Measurements from ENCODE around the gene LYL1.

Gene LYL1

GRCh38 chr19:13071444-13072187 is 31.0 kb downstream of the LYL1 start:
- DNase-seq: peak; percentile 43

- no peak for DNase-seq
Observed at GRCh38 chr19:13070425-13071140, 32.1 kb downstream of the LYL1 start.

- DNase-seq: no peak
Observed at GRCh38 chr19:13069415-13070359, 33.0 kb downstream of the LYL1 start.

DNA sequence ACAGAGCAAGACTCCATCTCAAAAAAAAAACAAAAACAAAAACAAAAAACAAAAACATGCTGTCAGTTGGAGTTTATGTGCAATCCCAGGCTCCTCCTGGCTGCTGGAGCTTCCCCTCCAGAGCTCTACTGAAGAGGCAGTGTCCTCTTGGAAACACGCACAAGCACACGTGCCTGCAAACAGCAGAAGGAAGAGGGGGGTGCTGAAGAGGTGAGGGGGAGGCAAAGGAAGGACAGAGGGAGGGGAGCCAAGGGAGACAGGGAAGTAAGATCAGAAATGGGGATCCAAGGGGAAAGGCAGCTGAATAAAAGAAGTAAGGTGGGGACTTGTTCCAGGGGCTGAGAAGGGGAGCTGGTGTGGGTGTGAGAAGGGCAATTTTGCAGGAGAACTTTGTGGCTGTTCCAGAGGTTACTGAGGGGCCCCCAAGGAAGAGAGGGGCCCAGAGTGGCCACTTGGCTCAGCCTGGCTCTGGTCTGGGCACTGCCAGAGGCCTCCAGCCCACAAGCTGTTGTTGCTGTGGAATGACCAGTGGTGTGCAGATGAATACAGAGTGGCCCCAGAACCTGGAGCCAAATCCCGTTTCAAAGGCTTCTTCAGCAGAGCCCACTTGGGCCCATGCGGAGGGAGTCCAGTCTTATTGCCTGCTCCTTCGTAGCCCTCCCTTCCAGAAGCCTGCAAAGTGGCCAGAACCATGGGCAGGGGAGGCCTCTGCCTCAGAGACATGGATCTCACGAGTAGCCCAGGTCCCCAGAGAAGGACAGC is 34.4 kb downstream of the LYL1 start:
- no peak for DNase-seq

- DNase-seq: no peak
Observed at GRCh38 chr19:13066933-13067807, 35.5 kb downstream of the LYL1 start.

DNA sequence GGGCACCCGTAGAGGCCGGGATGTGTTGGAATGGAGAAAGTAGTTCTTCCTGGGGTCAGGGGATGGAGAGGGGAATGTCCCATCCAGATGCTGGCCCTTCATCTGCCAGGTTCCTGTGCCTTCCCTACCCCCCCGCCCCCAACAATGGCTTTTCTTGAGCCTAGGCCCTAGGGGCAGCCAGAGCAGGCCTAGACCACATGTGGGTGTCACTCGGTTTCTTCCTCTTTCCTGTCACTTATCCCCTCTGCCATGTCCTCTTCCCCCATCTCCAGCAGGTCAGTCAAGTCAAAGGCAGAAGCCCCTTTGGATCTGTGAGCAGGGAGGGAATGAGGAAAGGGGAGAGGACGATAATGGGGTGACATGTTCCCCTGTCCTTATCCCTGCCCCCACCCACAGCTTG is 36.4 kb downstream of the LYL1 start:
- DNase-seq: no peak

- DNase-seq: no peak
Observed at GRCh38 chr19:13064092-13064489, 38.6 kb downstream of the LYL1 start.

DNA sequence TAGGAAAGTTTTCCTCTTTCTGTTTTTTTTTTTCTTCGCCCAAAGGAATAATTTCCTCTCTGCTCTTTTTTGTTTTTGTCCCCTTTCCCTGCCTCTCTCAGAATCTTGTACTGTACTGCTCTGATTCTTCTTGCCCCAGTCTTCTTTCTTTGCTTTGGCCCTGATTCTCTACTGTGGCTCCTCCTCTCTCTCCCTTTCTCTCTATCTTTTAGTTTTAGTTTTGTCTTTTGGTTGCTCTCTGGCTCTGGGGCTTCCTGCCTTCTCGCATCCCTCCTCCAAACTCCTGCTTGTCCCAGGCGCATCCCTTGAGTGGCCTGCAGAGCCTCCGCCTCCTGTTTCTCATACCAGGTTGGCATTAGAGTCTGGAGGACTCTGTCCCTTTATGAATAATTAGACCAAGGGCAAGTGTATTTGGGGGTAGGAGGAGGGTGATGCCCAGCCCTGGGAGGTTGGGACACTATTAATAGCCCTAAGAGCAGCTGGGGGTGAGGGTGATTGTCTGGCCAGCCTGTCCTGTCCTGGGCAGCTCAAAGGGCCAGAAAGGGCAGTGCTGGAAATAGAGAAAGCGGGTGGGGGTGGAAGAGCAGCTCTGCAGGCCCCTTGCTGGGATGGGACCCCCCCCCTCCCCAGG is 39.1 kb downstream of the LYL1 start:
- DNase-seq: no peak

DNA sequence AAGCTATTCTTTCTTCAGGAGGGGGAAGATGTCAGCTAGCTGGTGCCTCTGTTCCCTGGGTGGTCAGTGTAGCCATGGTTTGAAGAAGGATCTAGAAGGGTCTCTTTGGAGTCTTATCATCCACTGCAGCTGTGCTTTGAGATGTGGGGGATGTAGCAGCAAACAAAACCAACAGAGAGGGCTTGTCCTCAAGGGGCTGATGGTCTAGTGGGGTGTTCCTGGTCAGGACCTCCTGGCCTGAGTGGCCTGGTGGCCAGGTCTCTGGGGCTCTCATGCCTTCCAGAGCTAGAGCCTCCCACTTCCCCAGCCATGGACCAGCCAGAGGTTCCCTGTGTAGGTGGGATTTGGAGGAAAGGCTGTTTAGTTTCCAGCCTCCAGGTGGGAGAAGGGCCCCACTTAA is 40.3 kb downstream of the LYL1 start:
- no peak for DNase-seq

DNA sequence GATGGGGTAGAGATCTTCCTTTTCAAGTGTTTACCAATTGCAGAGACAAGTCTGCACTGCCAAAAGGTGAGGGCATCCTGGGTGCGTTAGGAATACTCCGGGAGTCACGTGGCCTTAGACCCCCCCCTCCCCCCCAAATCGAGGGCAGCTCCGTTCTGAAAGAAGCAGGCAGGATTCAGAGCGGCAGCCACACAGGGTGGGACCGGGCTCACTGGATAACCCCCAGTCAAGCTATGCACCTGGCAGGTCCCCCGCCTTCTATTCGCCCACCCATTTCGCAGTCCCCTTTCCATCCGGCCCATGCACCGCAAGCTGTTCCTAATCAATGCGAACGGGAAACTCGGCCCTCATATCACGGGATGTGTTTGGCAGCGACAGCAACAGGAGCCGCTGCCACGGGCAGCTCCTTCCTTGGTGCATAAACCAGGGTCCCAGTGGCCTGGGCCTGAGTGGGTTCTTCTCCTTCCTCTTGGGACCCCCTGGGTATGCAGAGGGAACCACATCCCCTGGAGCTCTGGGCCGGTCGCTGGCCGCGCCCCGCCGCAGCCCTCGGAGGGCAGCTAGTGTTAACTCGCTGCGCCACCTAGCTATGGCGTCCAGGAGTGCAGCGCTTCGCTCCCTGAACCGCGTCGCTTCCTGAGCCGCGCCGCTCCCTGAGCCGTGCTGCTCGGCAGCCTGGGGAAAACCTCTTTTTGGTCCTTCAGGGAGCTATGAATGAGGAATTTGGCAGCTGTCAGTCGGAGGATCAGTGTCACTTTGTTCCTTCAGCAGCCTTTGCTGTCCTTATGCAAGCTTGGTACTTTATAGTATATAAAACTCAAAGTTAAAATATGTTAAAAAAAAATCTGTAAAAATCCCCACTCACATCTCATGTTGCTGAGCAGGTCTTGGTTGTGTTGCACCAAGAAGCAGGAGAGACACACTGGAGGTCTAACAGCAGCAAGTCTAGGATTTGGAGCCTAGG is 41.4 kb downstream of the LYL1 start:
- DNase-seq: peak; percentile 80

DNA sequence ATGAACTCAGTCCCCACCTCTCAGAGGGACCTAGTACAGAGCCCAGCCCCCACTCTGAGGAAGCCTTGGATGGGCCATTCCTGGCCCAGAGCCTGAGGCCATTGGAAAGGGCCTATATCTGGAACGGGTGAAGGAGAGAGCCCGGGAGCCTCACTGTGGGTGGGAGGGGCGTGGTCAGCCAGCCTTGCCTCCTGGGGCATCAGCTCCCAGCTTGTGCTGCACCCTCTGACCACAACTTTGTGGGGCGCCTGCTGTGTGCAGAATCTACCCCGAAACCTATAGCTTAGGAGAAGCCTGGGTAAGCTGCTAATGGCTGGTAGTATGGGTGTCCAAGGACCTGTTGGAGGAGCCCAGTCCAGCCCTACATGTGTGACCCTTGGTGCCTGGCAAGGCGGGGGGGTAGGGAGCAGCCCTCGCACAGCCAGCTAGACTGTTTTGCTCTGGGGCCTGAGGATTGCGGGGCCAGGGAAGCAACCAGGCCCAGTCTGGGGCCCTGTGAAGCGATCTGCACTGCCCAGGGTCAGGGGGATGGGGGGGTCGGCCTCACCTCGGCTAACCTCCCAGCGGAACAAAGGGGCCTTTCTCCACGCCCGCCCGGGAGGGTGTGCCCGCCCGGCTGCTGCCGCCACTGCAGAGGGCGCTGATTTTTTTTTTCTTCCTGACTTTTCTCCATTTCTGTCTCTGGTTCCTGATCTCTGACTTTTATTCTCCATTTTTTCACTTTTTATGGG is 42.3 kb downstream of the LYL1 start:
- DNase-seq: no peak

DNA sequence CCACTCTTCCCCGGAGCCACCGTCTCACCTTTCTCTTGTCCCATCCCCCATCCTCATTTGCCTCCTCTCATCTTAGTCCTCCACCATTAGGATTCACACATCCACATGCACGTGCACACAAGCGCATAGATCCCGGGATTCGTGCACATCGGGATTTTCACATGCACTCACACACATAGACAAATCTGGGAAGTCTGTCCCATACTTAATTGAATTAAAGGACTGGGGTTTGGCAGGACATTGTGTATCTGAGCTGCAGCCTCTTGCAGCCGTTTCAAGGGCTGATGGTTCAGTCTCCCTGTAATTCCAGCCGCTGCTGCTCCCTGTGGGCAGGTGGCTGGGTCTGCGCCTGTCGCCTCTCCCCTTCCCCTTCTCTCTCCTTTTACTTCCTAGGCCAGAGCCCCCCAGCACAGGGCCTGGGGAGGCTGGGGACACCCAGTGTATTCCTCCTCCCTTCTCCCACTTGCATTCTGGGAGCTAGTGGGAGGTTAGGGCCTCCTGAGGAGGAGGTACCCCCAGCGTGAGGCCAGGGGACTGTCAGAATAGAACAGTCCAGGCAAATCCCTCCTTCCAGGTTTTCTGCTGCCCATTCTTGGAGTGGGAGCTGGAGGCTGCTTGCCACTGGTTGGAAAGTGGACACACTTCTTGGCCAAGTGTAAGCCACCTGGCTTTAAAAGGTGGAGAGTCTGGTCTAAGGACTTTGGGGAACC is 43.6 kb downstream of the LYL1 start:
- no peak for DNase-seq

DNA sequence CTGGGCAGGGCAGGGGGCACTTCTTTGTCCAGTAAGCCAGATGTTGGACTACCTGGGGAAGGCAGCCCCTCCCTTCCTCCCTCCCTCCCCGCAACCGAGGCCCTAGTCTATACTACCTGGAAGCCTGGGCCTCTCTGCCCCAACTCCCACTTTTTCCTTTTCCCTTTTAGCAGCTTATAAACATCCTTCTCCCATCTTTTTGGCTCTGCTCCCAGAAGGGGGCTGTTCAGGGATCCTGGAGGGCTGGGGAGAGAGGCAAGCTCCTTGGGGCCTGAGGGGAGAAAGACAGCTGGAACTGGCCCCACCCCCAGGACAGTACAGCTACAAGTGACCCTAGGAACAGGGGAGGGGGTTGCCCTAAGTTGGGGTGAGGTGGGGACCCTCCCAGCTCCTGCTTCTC is 44.9 kb downstream of the LYL1 start:
- peak; percentile 27 for DNase-seq

GRCh38 chr19:13057147-13057572 is 45.5 kb downstream of the LYL1 start:
- no peak for DNase-seq

DNA sequence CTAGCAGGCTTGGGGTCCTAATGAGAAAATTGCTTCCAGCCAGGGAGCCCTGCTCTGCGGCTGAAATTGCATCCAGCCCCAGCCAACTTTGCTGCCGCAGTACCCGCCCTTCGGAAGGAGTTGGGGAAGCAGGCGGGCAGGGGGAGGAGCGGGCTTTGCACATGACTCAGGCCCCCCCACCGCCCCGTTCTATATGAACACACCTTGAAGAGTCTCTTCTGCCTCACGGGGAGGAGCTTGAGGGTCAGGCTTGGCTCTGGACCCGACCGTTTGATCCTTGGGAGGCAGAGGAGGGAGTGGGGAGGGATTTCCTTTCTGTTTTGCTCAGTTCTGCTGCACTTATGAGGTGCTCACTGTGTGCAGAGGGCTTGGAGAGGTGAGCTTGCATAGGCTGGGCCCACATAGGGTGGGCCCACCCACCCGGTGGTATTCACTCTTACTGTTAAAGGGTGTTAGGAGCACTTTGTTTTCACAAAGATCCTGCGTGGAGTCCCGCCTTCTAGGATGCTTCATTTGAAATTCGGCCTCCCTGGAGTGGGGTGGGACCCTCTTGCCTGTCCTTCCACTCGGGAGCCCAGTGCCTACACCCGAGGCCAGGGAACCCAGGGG is 46.5 kb downstream of the LYL1 start:
- no peak for DNase-seq

GRCh38 chr19:13055213-13056051 is 47.2 kb downstream of the LYL1 start:
- no peak for DNase-seq

- DNase-seq: no peak
Observed at GRCh38 chr19:13054626-13055212, 47.9 kb downstream of the LYL1 start.

Data from NCI-H2171 (cell line).